HG03039 (cell line): ENCODE results near the gene GPR158.
"Not testable (repeated sequence)": the region's sequence is repeated elsewhere in the genome, so short reads cannot be mapped to it uniquely, and the experiment has no call there.

Experiments used
- ATAC-seq: cut with Tn5 transposase; IDR thresholded peaks from one replicate; pipeline ENCODE4 v1.9.1; 2021; ENCODE audit warnings: mild to moderate bottlenecking, moderate library complexity; ENCODE audit not compliant: unreplicated experiment

Gene GPR158

GRCh38 chr10:25300073-25300472 is 125.3 kb downstream of the GPR158 start:
- ATAC-seq: no peak

DNA sequence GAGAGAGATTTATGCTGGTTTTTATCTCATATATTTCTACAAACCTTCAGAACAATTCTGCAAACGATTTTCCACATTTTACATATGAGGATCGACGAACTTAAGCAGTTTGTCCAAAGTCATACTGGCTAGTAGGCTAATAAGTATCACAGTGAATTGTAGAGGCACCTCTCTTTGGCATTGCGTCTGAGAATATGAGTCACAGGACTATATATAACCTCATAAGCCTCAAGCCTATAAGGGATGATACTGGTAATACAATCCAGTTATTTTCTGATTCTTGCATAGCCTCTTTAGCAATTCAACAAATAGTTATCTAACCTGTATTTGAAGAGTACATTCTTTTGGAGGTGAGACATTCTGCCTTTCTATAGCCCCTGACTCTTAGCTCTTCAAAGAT is 129.8 kb downstream of the GPR158 start:
- no peak for ATAC-seq

GRCh38 chr10:25306386-25306785 is 131.6 kb downstream of the GPR158 start:
- no peak for ATAC-seq

DNA sequence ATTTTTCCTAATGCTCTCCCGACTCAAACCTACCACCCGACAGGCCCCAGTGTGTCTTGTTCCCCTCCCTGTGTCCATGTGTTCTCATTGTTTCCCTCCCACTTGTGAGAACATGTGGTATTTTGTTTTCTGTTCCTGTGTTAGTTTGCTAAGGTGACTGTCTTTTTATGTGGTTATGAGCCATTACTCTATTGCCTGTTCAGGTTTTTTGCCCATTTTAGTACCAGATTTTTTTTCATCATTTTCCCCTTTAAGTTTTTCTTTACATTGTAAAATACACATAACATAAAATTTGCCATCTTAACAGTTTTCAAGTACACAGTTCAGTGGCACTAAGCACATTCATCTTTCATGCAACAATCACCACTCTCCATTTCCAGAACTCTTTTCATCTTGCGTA is 133.5 kb downstream of the GPR158 start:
- ATAC-seq: no peak

DNA sequence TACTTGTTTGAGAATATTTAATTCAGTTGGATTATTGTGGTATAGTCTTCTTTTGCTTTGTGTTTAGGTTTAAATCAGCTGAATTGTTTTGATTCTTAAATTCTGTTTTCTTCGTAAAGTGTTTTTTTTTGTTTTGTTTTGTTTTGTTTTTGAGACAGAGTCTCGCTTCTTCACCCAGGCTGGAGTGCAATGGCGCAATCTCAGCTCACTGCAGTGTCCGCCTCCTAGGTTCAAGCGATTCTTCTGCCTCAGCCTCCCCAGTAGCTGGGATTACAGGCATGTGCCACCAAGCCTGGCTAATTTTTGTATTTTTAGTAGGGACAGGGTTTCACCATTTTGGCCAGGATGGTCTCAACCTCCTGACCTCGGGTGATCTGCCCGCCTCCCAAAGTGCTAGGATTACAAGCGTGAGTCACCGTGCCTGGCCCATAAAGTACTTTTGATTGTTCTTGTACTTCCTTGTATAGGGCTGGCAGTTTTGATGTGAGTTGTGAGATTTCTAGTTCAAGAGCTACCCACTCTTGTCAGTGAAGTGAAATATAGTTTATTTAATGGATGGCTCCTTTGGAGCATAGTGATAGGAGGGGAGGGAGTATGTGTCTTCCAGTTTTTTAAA is 142.9 kb downstream of the GPR158 start:
- not testable (repeated sequence) for ATAC-seq

- no peak for ATAC-seq
These were observed 152.5 kb downstream of the GPR158 start for GRCh38 chr10:25327273-25327672.

GRCh38 chr10:25328361-25328760 is 153.6 kb downstream of the GPR158 start:
- ATAC-seq: no peak

GRCh38 chr10:25329587-25329986 is 154.8 kb downstream of the GPR158 start:
- not testable (repeated sequence) for ATAC-seq

GRCh38 chr10:25334445-25334844 is 159.6 kb downstream of the GPR158 start:
- ATAC-seq: no peak

DNA sequence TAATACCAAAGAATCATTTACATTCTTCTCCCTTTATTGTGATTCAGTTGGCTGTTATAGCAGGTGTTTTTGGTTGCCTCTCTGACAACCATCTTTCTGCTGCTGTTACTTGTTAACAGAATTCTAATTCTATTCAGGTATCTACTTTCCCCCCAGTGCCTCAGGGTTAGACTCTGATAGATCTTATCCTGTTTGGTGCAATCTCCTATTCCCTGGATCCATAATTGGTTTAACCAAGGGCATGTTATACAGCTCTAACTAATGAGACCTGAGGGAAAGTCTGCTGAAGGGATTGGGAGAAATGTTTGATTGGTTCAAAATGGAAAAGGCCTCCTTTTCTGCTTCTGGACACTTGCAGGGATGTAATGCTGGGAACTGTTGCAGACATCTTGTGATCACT is 161.5 kb downstream of the GPR158 start:
- no peak for ATAC-seq

DNA sequence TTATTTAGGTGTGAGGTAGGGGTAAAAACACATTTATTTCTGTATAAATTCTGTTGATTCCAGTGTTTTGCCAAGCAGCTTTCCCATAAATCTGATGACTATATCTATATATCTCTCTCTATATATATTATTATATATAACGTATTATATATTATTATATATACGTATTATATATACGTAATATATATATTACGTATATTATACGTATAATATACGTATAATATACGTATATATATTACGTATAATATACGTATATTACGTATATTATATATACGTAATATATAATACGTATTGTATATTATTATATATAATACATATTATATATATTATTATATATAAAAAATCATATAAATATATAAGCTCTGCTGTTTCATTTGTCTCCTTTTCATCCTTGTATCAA is 163.5 kb downstream of the GPR158 start:
- no peak for ATAC-seq

- no peak for ATAC-seq
These were observed 165.2 kb downstream of the GPR158 start for GRCh38 chr10:25339966-25340365.

GRCh38 chr10:25349520-25349919 is 174.7 kb downstream of the GPR158 start:
- ATAC-seq: no peak

GRCh38 chr10:25356609-25357008 is 181.8 kb downstream of the GPR158 start:
- ATAC-seq: no peak

DNA sequence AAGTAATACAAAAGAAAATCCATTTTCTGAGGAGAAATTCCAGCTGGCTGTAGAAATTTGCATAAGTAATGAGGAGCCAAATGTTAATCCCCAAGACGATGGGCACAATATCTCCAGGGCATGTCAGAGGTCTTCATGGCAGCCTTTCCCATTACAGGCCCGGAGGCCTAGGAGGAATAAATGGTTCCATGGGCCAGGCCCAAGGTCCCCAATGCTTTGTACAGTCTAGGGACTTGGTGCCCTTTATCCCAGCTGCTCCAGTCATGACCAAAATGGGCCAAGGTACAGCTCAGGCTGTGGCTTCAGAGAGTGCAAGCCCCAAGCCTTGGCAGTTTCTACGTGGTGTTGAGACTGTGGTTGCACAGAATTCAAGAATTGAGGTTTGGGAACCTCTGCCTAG is 182.5 kb downstream of the GPR158 start:
- ATAC-seq: no peak

DNA sequence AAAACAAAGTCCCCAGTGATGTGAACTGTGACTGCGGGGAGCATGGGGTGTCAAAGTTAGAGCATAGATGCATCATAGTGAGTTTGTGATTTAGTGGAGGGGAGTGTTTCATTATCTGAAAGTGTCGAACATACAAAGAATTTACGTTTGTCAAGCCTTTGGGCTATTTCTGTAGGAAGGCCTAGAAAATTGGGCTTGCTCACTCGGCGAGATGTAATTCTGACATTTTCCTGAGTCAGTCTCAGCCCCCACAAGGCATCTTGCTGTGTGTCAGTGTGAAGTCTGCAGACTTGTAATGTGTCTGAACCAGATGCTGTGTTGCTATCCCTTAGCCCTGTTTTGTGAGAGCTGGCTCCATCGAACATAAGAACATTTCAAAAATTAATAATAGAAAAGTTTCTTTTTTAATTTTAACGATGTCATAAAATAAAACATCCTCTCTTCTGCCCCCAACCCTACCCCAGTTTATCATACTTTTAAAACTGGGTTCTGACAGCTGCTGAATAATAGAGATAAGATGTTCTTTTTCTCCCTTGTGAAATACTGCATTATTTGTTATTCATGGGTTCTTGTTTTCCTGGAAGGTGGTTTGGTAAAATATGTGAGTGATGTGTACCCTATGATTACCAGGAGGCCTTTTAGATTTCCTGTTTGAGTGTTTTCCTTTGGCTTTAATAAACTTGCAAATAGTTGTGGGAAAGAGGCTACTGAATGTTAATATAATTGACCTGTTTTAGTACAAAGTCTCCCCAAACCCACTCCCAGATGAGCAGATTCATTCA is 207.4 kb downstream of the GPR158 start:
- no peak for ATAC-seq

GRCh38 chr10:25382901-25383300 is 208.1 kb downstream of the GPR158 start:
- not testable (repeated sequence) for ATAC-seq

- no peak for ATAC-seq
These were observed 208.9 kb downstream of the GPR158 start for GRCh38 chr10:25383686-25384085.

GRCh38 chr10:25384618-25385017 is 209.8 kb downstream of the GPR158 start:
- no peak for ATAC-seq

- no peak for ATAC-seq
These were observed 213.5 kb downstream of the GPR158 start for GRCh38 chr10:25388188-25388861.

DNA sequence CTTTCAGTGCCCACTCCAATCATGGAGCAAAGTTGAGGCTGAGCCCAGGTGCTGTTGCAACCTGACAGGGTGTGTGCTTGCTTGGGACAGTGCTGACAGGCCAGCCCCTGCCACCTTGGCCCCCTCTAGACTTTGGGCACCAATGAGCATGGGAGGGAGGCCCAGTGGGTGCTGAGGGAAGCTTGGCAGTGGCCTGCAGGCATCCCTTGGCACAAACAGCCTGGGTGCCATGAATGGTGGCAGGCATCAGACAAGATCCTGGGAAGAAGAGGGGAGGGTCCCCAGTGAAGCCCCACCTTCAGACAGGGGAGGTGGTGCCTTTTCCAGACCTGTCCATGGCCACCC is 214.0 kb downstream of the GPR158 start:
- no peak for ATAC-seq

GRCh38 chr10:25390733-25391132 is 215.9 kb downstream of the GPR158 start:
- no peak for ATAC-seq
